Measurements from ENCODE around the gene MAGEB5.
"Not testable (repeated sequence)": the region's sequence is repeated elsewhere in the genome, so short reads cannot be mapped to it uniquely, and the experiment has no call there.

MAGEB5 gene

GRCh38 chrX:26215869-26216268 is at the start of gene MAGEB5:
Gene MAGEB5, plus strand, starts transcription at chrX:26216169. Its CDS starts 1,133 bp downstream, at chrX:26217302.
- H3K4me1 ChIP-seq (ENCODE audit: control insufficient read depth in 5 of 5, insufficient read depth in 5 of 5, low read length in 5 of 5), result no peaks in the 10 kb centered on the region
- H3K4me3 ChIP-seq (ENCODE audit: low read depth in 1 of 5, low read length in 5 of 5), result no peak within 1 kb of the TSS
- H3K9ac ChIP-seq (ENCODE audit: low read length in 5 of 5), result no peak within 1 kb of the TSS
- no peak within 1 kb of the TSS for H3K27ac ChIP-seq (ENCODE audit: low read depth, low read length)
- peaks cover 0 to 3% (median 0%) of the 10 kb centered on the region in 5 donors for H3K27me3 ChIP-seq (ENCODE audit: control insufficient read depth in 5 of 5, insufficient read depth in 4 of 5, low read length in 5 of 5)
- peaks cover 0 to 6% (median 0%) of the 10 kb centered on the region in 5 donors for H3K9me3 ChIP-seq (ENCODE audit: control insufficient read depth in 5 of 5, low read length in 5 of 5)
- no peaks in the 10 kb centered on the region for H3K36me3 ChIP-seq (ENCODE audit: control insufficient read depth in 5 of 5, insufficient read depth in 5 of 5, low read length in 5 of 5)

- Histone ChIP-seq H3K9ac (ENCODE audit: low read length in 5 of 5) (no peak within 1 kb of the TSS), H3K27me3 (ENCODE audit: control insufficient read depth in 5 of 5, insufficient read depth in 4 of 5, low read length in 5 of 5) (peaks cover 0 to 4% (median 0%) of the 10 kb centered on the region in 5 donors), H3K27ac (ENCODE audit: low read depth, low read length) (no peak within 1 kb of the TSS), H3K36me3 (ENCODE audit: control insufficient read depth in 5 of 5, insufficient read depth in 5 of 5, low read length in 5 of 5) (no peaks in the 10 kb centered on the region), H3K4me1 (ENCODE audit: control insufficient read depth in 5 of 5, insufficient read depth in 5 of 5, low read length in 5 of 5) (no peaks in the 10 kb centered on the region), H3K9me3 (ENCODE audit: control insufficient read depth in 5 of 5, low read length in 5 of 5) (peaks cover 0 to 3% (median 0%) of the 10 kb centered on the region in 5 donors), H3K4me3 (ENCODE audit: low read depth in 1 of 5, low read length in 5 of 5) (no peak within 1 kb of the TSS)
Measured at GRCh38 chrX:26192204-26192603, 23.8 kb upstream of the MAGEB5 start, which contains the start of gene MAGEB6. Gene MAGEB6, plus strand, starts transcription at chrX:26192440. Its CDS starts 1,407 bp downstream, at chrX:26193847.

DNA sequence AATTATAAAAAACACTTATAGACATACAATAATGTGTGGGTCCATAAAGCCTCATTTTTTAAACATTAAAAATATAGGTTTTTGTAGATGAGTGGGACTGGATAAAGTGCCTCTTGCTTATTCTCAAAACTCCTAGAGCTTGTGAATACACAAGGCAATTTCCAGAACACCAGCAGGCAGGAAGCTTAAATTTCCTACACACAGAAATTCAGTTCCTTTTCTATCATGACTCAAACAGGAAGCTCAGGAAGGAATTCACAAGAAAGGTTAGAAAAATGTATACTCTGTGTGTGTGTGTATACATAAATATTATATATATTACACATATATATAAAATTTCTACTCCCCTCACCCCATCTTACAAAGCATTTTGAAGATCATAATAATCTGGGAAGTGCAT is 12.4 kb upstream of the MAGEB5 start:
- Histone ChIP-seq H3K9ac (ENCODE audit: low read length in 5 of 5) (no peak overlapping the region), H3K9me3 (ENCODE audit: control insufficient read depth in 5 of 5, low read length in 5 of 5) (peaks cover 0 to 3% (median 0%) of the 10 kb centered on the region in 5 donors), H3K4me1 (ENCODE audit: control insufficient read depth in 5 of 5, insufficient read depth in 5 of 5, low read length in 5 of 5) (no peaks in the 10 kb centered on the region), H3K27ac (ENCODE audit: low read depth, low read length) (no peak overlapping the region), H3K27me3 (ENCODE audit: control insufficient read depth in 5 of 5, insufficient read depth in 4 of 5, low read length in 5 of 5) (peaks cover 0 to 6% (median 0%) of the 10 kb centered on the region in 5 donors), H3K36me3 (ENCODE audit: control insufficient read depth in 5 of 5, insufficient read depth in 5 of 5, low read length in 5 of 5) (no peaks in the 10 kb centered on the region), H3K4me3 (ENCODE audit: low read depth in 1 of 5, low read length in 5 of 5) (no peak overlapping the region)

- H3K36me3 ChIP-seq (ENCODE audit: control insufficient read depth in 5 of 5, insufficient read depth in 5 of 5, low read length in 5 of 5); H3K9me3 ChIP-seq (ENCODE audit: control insufficient read depth in 5 of 5, low read length in 5 of 5); H3K4me1 ChIP-seq (ENCODE audit: control insufficient read depth in 5 of 5, insufficient read depth in 5 of 5, low read length in 5 of 5); H3K27ac ChIP-seq (ENCODE audit: low read depth, low read length); H3K27me3 ChIP-seq (ENCODE audit: control insufficient read depth in 5 of 5, insufficient read depth in 4 of 5, low read length in 5 of 5); H3K9ac ChIP-seq (ENCODE audit: low read length in 5 of 5); H3K4me3 ChIP-seq (ENCODE audit: low read depth in 1 of 5, low read length in 5 of 5): not testable (repeated sequence)
Measured at GRCh38 chrX:26204717-26205116, 11.3 kb upstream of the MAGEB5 start.

DNA sequence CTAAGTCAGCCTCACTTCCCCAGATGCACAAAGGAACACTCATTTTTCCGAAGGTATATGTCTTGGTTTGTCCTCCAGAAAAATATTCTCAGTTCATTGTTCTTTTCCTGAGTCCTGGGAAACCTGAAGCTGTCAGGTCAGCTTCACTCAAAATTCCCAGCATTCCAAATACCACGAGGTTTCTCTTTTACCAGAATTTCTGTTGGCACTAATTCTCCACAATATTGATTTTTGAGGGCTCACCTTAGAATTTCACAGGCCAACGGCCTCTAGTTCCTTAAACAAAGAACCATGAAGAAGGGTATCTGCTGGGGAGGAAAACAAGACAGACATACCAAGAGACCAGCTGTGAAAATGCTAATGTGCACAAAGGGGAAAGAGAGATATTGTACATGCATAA is 8.0 kb upstream of the MAGEB5 start:
- Histone ChIP-seq H3K27ac (ENCODE audit: low read depth, low read length) (no peak overlapping the region), H3K9ac (ENCODE audit: low read length in 5 of 5) (no peak overlapping the region), H3K4me1 (ENCODE audit: control insufficient read depth in 5 of 5, insufficient read depth in 5 of 5, low read length in 5 of 5) (no peaks in the 10 kb centered on the region), H3K36me3 (ENCODE audit: control insufficient read depth in 5 of 5, insufficient read depth in 5 of 5, low read length in 5 of 5) (no peaks in the 10 kb centered on the region), H3K27me3 (ENCODE audit: control insufficient read depth in 5 of 5, insufficient read depth in 4 of 5, low read length in 5 of 5) (peaks cover 0 to 5% (median 0%) of the 10 kb centered on the region in 5 donors), H3K9me3 (ENCODE audit: control insufficient read depth in 5 of 5, low read length in 5 of 5) (no peaks in the 10 kb centered on the region), H3K4me3 (ENCODE audit: low read depth in 1 of 5, low read length in 5 of 5) (no peak overlapping the region)

DNA sequence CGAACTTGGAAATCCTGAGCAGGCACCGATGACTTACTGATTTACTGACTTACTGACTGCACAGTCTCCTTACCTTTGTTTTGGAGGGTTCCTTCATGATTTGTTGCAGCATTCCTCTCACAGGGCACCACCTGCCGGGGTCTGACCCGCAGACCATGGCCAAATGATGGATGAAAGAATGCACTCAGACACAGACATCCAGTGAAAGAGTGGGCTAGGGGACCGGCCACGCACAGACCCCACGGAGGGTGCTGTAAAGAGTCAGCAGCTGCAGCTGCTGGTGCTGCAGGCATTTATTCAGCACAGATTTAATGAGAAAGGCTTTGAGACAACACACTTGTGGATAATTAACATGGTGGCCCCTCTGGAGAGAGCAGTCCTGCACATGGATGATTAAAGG is 3.4 kb downstream of the MAGEB5 start:
- Histone ChIP-seq H3K27me3 (ENCODE audit: control insufficient read depth in 5 of 5, insufficient read depth in 4 of 5, low read length in 5 of 5) (peaks cover 0 to 3% (median 0%) of the 10 kb centered on the region in 5 donors), H3K36me3 (ENCODE audit: control insufficient read depth in 5 of 5, insufficient read depth in 5 of 5, low read length in 5 of 5) (no peaks in the 10 kb centered on the region), H3K4me3 (ENCODE audit: low read depth in 1 of 5, low read length in 5 of 5) (no peak overlapping the region), H3K27ac (ENCODE audit: low read depth, low read length) (no peak overlapping the region), H3K9me3 (ENCODE audit: control insufficient read depth in 5 of 5, low read length in 5 of 5) (peaks cover 0 to 6% (median 0%) of the 10 kb centered on the region in 5 donors), H3K9ac (ENCODE audit: low read length in 5 of 5) (no peak overlapping the region), H3K4me1 (ENCODE audit: control insufficient read depth in 5 of 5, insufficient read depth in 5 of 5, low read length in 5 of 5) (no peaks in the 10 kb centered on the region)

- Histone ChIP-seq H3K9ac (ENCODE audit: low read length in 5 of 5) (no peak overlapping the region), H3K27me3 (ENCODE audit: control insufficient read depth in 5 of 5, insufficient read depth in 4 of 5, low read length in 5 of 5) (no peaks in the 10 kb centered on the region), H3K27ac (ENCODE audit: low read depth, low read length) (no peak overlapping the region), H3K9me3 (ENCODE audit: control insufficient read depth in 5 of 5, low read length in 5 of 5) (no peaks in the 10 kb centered on the region), H3K4me3 (ENCODE audit: low read depth in 1 of 5, low read length in 5 of 5) (no peak overlapping the region), H3K36me3 (ENCODE audit: control insufficient read depth in 5 of 5, insufficient read depth in 5 of 5, low read length in 5 of 5) (no peaks in the 10 kb centered on the region), H3K4me1 (ENCODE audit: control insufficient read depth in 5 of 5, insufficient read depth in 5 of 5, low read length in 5 of 5) (no peaks in the 10 kb centered on the region)
Measured at GRCh38 chrX:26234177-26234576, 18.2 kb downstream of the MAGEB5 start.

DNA sequence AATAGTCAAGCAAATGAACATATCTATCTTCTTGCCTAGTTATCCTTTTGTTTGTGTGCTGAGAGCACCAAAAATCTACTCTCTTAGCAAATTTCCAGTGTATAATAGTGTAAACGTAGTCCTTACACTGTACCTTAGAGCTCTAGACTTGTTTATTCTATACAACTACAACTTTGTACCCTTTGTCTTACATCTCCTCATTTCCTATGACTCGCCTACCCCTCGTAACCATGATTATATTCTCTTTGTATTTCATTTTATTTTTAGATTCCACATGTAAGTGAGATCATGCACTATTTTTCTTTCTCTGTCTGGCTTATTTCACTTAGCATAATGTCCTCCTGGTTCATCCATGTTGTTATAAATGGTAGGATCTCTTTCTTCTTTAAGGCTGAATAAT is 37.6 kb downstream of the MAGEB5 start:
- H3K36me3 ChIP-seq (ENCODE audit: control insufficient read depth in 5 of 5, insufficient read depth in 5 of 5, low read length in 5 of 5), result no peaks in the 10 kb centered on the region
- H3K9ac ChIP-seq (ENCODE audit: low read length in 5 of 5), result no peak overlapping the region
- no peak overlapping the region for H3K27ac ChIP-seq (ENCODE audit: low read depth, low read length)
- no peak overlapping the region for H3K4me3 ChIP-seq (ENCODE audit: low read depth in 1 of 5, low read length in 5 of 5)
- H3K27me3 ChIP-seq (ENCODE audit: control insufficient read depth in 5 of 5, insufficient read depth in 4 of 5, low read length in 5 of 5), result peaks cover 0 to 4% (median 0%) of the 10 kb centered on the region in 5 donors
- no peaks in the 10 kb centered on the region for H3K9me3 ChIP-seq (ENCODE audit: control insufficient read depth in 5 of 5, low read length in 5 of 5)
- H3K4me1 ChIP-seq (ENCODE audit: control insufficient read depth in 5 of 5, insufficient read depth in 5 of 5, low read length in 5 of 5), result peaks cover 0 to 3% (median 0%) of the 10 kb centered on the region in 5 donors

GRCh38 chrX:26254436-26254835 is 38.5 kb downstream of the MAGEB5 start:
- Histone ChIP-seq H3K27me3 (ENCODE audit: control insufficient read depth in 5 of 5, insufficient read depth in 4 of 5, low read length in 5 of 5) (peaks cover 0 to 4% (median 0%) of the 10 kb centered on the region in 5 donors), H3K4me1 (ENCODE audit: control insufficient read depth in 5 of 5, insufficient read depth in 5 of 5, low read length in 5 of 5) (peaks cover 0 to 3% (median 0%) of the 10 kb centered on the region in 5 donors), H3K9ac (ENCODE audit: low read length in 5 of 5) (no peak overlapping the region), H3K9me3 (ENCODE audit: control insufficient read depth in 5 of 5, low read length in 5 of 5) (no peaks in the 10 kb centered on the region), H3K4me3 (ENCODE audit: low read depth in 1 of 5, low read length in 5 of 5) (no peak overlapping the region), H3K36me3 (ENCODE audit: control insufficient read depth in 5 of 5, insufficient read depth in 5 of 5, low read length in 5 of 5) (no peaks in the 10 kb centered on the region), H3K27ac (ENCODE audit: low read depth, low read length) (no peak overlapping the region)

- Histone ChIP-seq H3K27me3 (ENCODE audit: control insufficient read depth in 5 of 5, insufficient read depth in 4 of 5, low read length in 5 of 5) (no peaks in the 10 kb centered on the region), H3K4me1 (ENCODE audit: control insufficient read depth in 5 of 5, insufficient read depth in 5 of 5, low read length in 5 of 5) (peaks cover 0 to 28% (median 0%) of the 10 kb centered on the region in 5 donors), H3K9me3 (ENCODE audit: control insufficient read depth in 5 of 5, low read length in 5 of 5) (no peaks in the 10 kb centered on the region), H3K4me3 (ENCODE audit: low read depth in 1 of 5, low read length in 5 of 5) (no peak overlapping the region), H3K9ac (ENCODE audit: low read length in 5 of 5) (no peak overlapping the region), H3K36me3 (ENCODE audit: control insufficient read depth in 5 of 5, insufficient read depth in 5 of 5, low read length in 5 of 5) (no peaks in the 10 kb centered on the region), H3K27ac (ENCODE audit: low read depth, low read length) (no peak overlapping the region)
Measured at GRCh38 chrX:26262121-26262523, 46.2 kb downstream of the MAGEB5 start.

Measured in subcutaneous abdominal adipose tissue (tissue), 5 donors.